Trophoblast cell (in vitro differentiated cells and primary cell): Measurements from ENCODE around the gene C16orf90.
A peak's percentile ranks its signal among the peaks of the same experiment; 100 is the strongest.
"Not testable (repeated sequence)": the region's sequence is repeated elsewhere in the genome, so short reads cannot be mapped to it uniquely, and the experiment has no call there.

Experiments
- DNase-seq, 2 donors: peaks; one replicate each; pipeline ENCODE4 v3.0.0-alpha.2; 2016
- H2AFZ ChIP-seq: 2 replicates; pipeline ENCODE4 v1.6.1; 2013; ENCODE audit warnings: low read length, moderate library complexity, mild to moderate bottlenecking; ENCODE audit not compliant: insufficient read depth, poor library complexity
- H2AK5ac ChIP-seq: 2 replicates; pipeline ENCODE4 v1.6.1; 2013; ENCODE audit warnings: mild to moderate bottlenecking, low read length
- H2BK120ac ChIP-seq: 2 replicates; pipeline ENCODE4 v1.6.1; 2013; ENCODE audit warnings: low read length, mild to moderate bottlenecking, moderate library complexity; ENCODE audit not compliant: insufficient read depth, poor library complexity
- H2BK12ac ChIP-seq: 2 replicates; pipeline ENCODE4 v1.6.1; 2013; ENCODE audit warnings: mild to moderate bottlenecking, low read length, moderate library complexity
- H2BK5ac ChIP-seq: 2 replicates; pipeline ENCODE4 v1.6.1; 2013; ENCODE audit warnings: low read length, low read depth, moderate library complexity, mild to moderate bottlenecking; ENCODE audit not compliant: poor library complexity
- H3K14ac ChIP-seq: 2 replicates; pipeline ENCODE4 v1.6.1; 2013; ENCODE audit warnings: mild to moderate bottlenecking, low read length
- H3K18ac ChIP-seq: 2 replicates; pipeline ENCODE4 v1.6.1; 2013; ENCODE audit warnings: mild to moderate bottlenecking, low read length
- H3K23ac ChIP-seq: 2 replicates; pipeline ENCODE4 v1.6.1; 2013; ENCODE audit warnings: low read length
- H3K27ac ChIP-seq: 2 replicates; pipeline ENCODE4 v1.5.1; 2013; ENCODE audit warnings: low read depth, mild to moderate bottlenecking, inconsistent platforms, low read length, moderate library complexity
- H3K27me3 ChIP-seq: 2 replicates; pipeline ENCODE4 v1.6.1; 2013; ENCODE audit warnings: inconsistent platforms, mild to moderate bottlenecking, low read length, moderate library complexity; ENCODE audit not compliant: insufficient read depth
- H3K36me3 ChIP-seq, 2 experiments: 1 replicate in 1 of 2; 2 replicates in 1 of 2; pipeline ENCODE4 v1.6.1; 2013; ENCODE audit warnings: low read length in 2 of 2, mild to moderate bottlenecking in 2 of 2, moderate library complexity in 1 of 2; ENCODE audit not compliant: insufficient read depth in 2 of 2, control insufficient read depth in 1 of 2
- H3K4ac ChIP-seq: 2 replicates; pipeline ENCODE4 v1.6.1; 2013; ENCODE audit warnings: low read depth, mild to moderate bottlenecking, low read length, moderate library complexity
- H3K4me1 ChIP-seq, 2 experiments: 1 replicate in 1 of 2; 2 replicates in 1 of 2; pipeline ENCODE4 v1.6.1; 2013; ENCODE audit warnings: low read length in 2 of 2, mild to moderate bottlenecking in 2 of 2, moderate library complexity in 1 of 2; ENCODE audit not compliant: insufficient read depth in 2 of 2, control insufficient read depth in 1 of 2
- H3K4me2 ChIP-seq: 2 replicates; pipeline ENCODE4 v1.6.1; 2013; ENCODE audit warnings: inconsistent platforms, mild to moderate bottlenecking, low read length, moderate library complexity
- H3K4me3 ChIP-seq: 2 replicates; pipeline ENCODE4 v1.5.1; 2013; ENCODE audit warnings: mild to moderate bottlenecking, low read depth, low read length, inconsistent platforms
- H3K79me1 ChIP-seq: one replicate; pipeline ENCODE4 v1.6.1; 2013; ENCODE audit warnings: low read length
- H3K79me2 ChIP-seq: 2 replicates; pipeline ENCODE4 v1.6.1; 2013; ENCODE audit warnings: low read length, mild to moderate bottlenecking; ENCODE audit not compliant: control insufficient read depth, insufficient read depth, poor library complexity
- H3K9ac ChIP-seq: 2 replicates; pipeline ENCODE4 v1.6.1; 2013; ENCODE audit warnings: mild to moderate bottlenecking, low read length
- H3K9me3 ChIP-seq: 2 replicates; pipeline ENCODE4 v1.6.1; 2013; ENCODE audit warnings: low read depth, mild to moderate bottlenecking, control low read depth, inconsistent platforms, low read length; ENCODE audit not compliant: insufficient read depth
- H4K12ac ChIP-seq: 2 replicates; pipeline ENCODE4 v1.6.1; 2013; ENCODE audit warnings: low read depth, mild to moderate bottlenecking, low read length, moderate library complexity
- H4K8ac ChIP-seq: 2 replicates; pipeline ENCODE4 v1.6.1; 2013; ENCODE audit warnings: low read depth, mild to moderate bottlenecking, low read length, moderate library complexity
- H4K91ac ChIP-seq: one replicate; pipeline ENCODE4 v1.6.1; 2013; ENCODE audit warnings: low read depth, mild to moderate bottlenecking, low read length, moderate library complexity
- WGBS: extraction: QIAGEN DNeasy Blood & Tissue Kit; methylation state at CpG from one replicate; pipeline ENCODE4 v1.1.7; 2013; ENCODE audit warnings: missing lambda C conversion rate; ENCODE audit not compliant: insufficient read length, insufficient coverage; ENCODE audit errors: extremely low coverage; 5-methylcytosine and 5-hydroxymethylcytosine counted together

The C16orf90 gene

DNA sequence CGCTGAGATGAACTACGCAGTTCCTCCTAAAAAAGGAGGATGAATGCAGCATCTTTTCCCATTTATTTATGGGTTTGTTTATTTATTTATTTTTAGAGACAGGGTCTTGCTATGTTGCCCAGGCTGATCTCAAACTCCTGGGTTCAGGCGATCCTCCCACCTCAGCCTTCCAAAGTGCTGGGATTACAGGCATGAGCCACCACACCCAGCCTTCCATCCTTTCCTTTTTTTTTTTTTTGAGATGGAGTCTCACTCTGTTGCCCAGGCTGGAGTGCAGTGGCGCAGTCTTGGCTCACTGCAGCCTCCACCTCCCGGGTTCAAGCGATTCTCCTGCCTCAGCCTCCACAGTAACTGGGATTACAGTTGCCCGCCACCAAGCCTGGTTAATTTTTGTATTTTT lies 20.4 kb downstream of the C16orf90 start:
- H3K79me1 ChIP-seq, H3K4me2 ChIP-seq, DNase-seq, H3K4me3 ChIP-seq, H3K27ac ChIP-seq, H3K18ac ChIP-seq, H4K12ac ChIP-seq, H3K4ac ChIP-seq, H3K9ac ChIP-seq, H3K79me2 ChIP-seq, H3K4me1 ChIP-seq, H3K23ac ChIP-seq, H2BK5ac ChIP-seq, H3K27me3 ChIP-seq, H2AFZ ChIP-seq, H3K14ac ChIP-seq, H2BK120ac ChIP-seq, H2AK5ac ChIP-seq, H2BK12ac ChIP-seq, H4K91ac ChIP-seq, H3K9me3 ChIP-seq, H4K8ac ChIP-seq: not testable (repeated sequence)
- WGBS = no CpG with 5 or more reads among the region's 7 CpGs
- peaks cover 14 to 17% of the 10 kb centered on the region in 2 experiments for H3K36me3 ChIP-seq

DNA sequence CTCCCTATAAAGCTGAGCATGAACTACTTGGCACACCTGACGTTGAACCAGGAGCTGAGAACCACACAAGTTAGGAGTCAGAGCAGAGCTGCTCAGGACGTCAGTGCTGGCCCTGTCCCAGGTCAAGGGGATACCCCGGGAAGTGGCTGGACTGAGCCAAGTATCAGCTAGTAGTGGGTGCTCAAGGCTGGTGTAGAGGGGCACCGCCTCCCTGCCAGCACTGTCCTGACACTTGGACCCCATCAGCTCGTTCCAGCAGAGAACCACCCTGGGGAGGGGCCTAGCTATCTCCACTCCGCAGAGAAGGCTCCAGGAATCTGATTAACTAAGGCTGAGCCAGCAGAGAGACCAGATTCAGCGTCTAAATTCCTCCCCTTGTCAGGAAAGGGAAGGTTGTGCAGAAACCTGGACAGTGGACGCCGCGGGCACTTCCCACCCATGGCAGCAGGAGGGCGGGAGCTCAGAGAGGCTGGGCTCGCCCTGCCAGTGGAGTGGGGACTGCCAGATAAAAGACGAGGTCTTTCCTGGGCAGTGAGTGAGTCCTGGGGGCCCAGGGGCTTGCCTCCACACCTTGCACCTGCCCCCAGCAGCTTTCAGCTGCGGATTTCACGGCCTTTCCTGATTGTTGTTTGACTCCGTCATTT lies 21.0 kb downstream of the C16orf90 start:
- Histone ChIP-seq H4K12ac (no peak overlapping the region), H3K14ac (no peak overlapping the region), H3K27ac (no peak overlapping the region), H2BK120ac (no peak overlapping the region), H3K18ac (no peak overlapping the region), H3K36me3 (peaks cover 11 to 12% of the 10 kb centered on the region in 2 experiments), H2BK5ac (no peak overlapping the region), H3K27me3 (no peaks in the 10 kb centered on the region), H3K4me1 (peaks cover 0 to 3% of the 10 kb centered on the region in 2 experiments), H3K4me3 (no peak overlapping the region), H2AK5ac (no peak overlapping the region), H3K79me1 (no peaks in the 10 kb centered on the region), H4K91ac (no peak overlapping the region), H3K23ac (no peak overlapping the region), H3K79me2 (peaks cover 5% of the 10 kb centered on the region), H4K8ac (no peak overlapping the region), H3K4me2 (no peak overlapping the region), H3K4ac (peak overlapping the region; percentile 33), H2BK12ac (no peak overlapping the region), H3K9ac (no peak overlapping the region), H2AFZ (no peak overlapping the region), H3K9me3 (no peaks in the 10 kb centered on the region)
- WGBS = no CpG with 5 or more reads among the region's 16 CpGs
- DNase-seq = no peak

DNA sequence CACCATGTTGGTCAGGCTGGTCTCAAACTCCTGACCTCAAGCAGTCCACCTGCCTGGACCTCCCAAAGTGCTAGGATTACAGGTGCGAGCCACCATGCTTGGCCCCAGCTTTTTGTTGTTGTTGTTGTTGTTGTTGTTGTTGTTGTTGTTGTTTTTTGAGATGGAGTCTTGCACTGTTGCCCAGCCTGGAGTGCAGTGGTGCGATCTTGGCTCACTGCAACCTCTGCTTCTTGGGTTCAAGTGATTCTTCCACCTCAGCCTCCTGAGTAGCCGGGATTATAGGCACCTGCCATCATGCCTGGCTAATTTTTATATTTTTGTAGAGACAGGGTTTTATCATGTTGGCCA lies 21.7 kb downstream of the C16orf90 start:
- H2BK12ac ChIP-seq, H3K4me2 ChIP-seq, H3K27me3 ChIP-seq, H2AFZ ChIP-seq, H3K4me1 ChIP-seq, H2AK5ac ChIP-seq, H2BK5ac ChIP-seq, H3K9ac ChIP-seq, H4K8ac ChIP-seq, H4K12ac ChIP-seq, H3K79me2 ChIP-seq, H3K79me1 ChIP-seq, H3K4me3 ChIP-seq, H4K91ac ChIP-seq, H3K18ac ChIP-seq, DNase-seq, H3K4ac ChIP-seq, H3K14ac ChIP-seq, H3K9me3 ChIP-seq, H2BK120ac ChIP-seq, H3K27ac ChIP-seq, H3K23ac ChIP-seq: not testable (repeated sequence)
- peaks cover 8 to 10% of the 10 kb centered on the region in 2 experiments for H3K36me3 ChIP-seq
- no CpG with 5 or more reads among the region's 3 CpGs for WGBS

DNA sequence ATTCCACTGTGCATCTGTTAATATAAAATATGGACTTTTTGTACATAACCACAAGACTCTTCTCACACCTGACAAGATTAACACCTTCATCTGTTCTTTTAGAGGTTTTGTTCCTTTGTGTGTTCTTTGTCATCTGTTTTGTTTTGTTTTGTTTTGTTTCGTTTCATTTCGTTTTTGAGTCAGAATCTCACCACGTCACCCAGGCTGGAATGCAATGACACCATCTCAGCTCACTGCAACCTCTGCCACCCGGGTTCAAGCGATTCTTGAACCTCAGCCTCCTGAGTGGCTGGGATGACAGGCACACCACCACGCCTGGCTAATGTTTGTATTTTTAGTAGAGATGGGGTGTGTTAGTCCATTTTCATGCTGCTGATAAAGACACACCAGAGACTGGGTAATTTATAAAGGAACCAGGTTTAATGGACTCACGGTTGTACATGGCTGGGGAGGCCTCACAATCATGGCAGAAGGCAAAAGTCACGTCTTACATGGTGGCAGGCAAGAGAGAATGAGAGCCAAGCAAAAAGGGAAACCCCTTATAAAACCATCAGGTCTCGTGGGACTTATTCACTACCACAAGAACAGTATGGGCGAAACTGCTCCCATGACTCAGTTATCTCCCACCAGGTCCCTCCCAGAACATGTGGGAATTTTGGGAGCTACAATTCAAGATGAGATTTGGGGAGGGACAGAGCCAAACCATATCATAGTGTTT lies 22.3 kb downstream of the C16orf90 start:
- no peak overlapping the region for H4K8ac ChIP-seq
- no peak overlapping the region for H3K18ac ChIP-seq
- H3K9ac ChIP-seq = no peak overlapping the region
- H2BK120ac ChIP-seq = no peak overlapping the region
- no peaks in the 10 kb centered on the region for H3K27me3 ChIP-seq
- H3K9me3 ChIP-seq = no peaks in the 10 kb centered on the region
- H3K4me3 ChIP-seq = no peak overlapping the region
- H3K14ac ChIP-seq = no peak overlapping the region
- no peak for DNase-seq
- H2AFZ ChIP-seq = no peak overlapping the region
- H4K91ac ChIP-seq = no peak overlapping the region
- H3K4me2 ChIP-seq = no peak overlapping the region
- no peak overlapping the region for H3K23ac ChIP-seq
- no peak overlapping the region for H2BK12ac ChIP-seq
- no peaks in the 10 kb centered on the region for H3K4me1 ChIP-seq
- no peak overlapping the region for H3K4ac ChIP-seq
- no peak overlapping the region for H2AK5ac ChIP-seq
- no CpG with 5 or more reads among the region's 10 CpGs for WGBS
- peaks cover 9 to 10% of the 10 kb centered on the region in 2 experiments for H3K36me3 ChIP-seq
- H3K27ac ChIP-seq = no peak overlapping the region
- peaks cover 7% of the 10 kb centered on the region for H3K79me2 ChIP-seq
- no peak overlapping the region for H4K12ac ChIP-seq
- H3K79me1 ChIP-seq = no peaks in the 10 kb centered on the region
- no peak overlapping the region for H2BK5ac ChIP-seq
